Measurements from ENCODE around the gene SLC24A4. TPM values are rescaled to one million over a fixed set of nuclear protein-coding genes. Genes with fewer than 3 reads are reported as not detected.

The SLC24A4 gene
- total RNA-seq, 1 donor from 2014 or later: not detected

- no peak overlapping the region for H3K4me3 ChIP-seq (ENCODE audit: low read depth, low read length)
- TF ChIP-seq CTCF (conservative IDR thresholded peaks at IDR 0.05; ENCODE audit: low read depth, low read length): no peak
- no peak for DNase-seq (ENCODE audit: low read depth)
Observed at GRCh38 chr14:92297818-92298595, 25.0 kb upstream of the SLC24A4 start.

- H3K4me3 ChIP-seq (ENCODE audit: low read depth, low read length): no peak overlapping the region
- no peak for DNase-seq (ENCODE audit: low read depth)
- TF ChIP-seq CTCF (conservative IDR thresholded peaks at IDR 0.05; ENCODE audit: low read depth, low read length): no peak
Observed at GRCh38 chr14:92302481-92302880, 20.5 kb upstream of the SLC24A4 start.

GRCh38 chr14:92308716-92309115, 14.2 kb upstream of the SLC24A4 start:
- no peak for TF ChIP-seq CTCF (conservative IDR thresholded peaks at IDR 0.05; ENCODE audit: low read depth, low read length)
- no peak overlapping the region for H3K4me3 ChIP-seq (ENCODE audit: low read depth, low read length)
- no peak for DNase-seq (ENCODE audit: low read depth)

GRCh38 chr14:92309968-92310530, 12.9 kb upstream of the SLC24A4 start:
- no peak for DNase-seq (ENCODE audit: low read depth)
- TF ChIP-seq CTCF (conservative IDR thresholded peaks at IDR 0.05; ENCODE audit: low read depth, low read length): no peak

GRCh38 chr14:92310776-92311375, 12.1 kb upstream of the SLC24A4 start:
- H3K4me3 ChIP-seq (ENCODE audit: low read depth, low read length): no peak overlapping the region
- TF ChIP-seq CTCF (conservative IDR thresholded peaks at IDR 0.05; ENCODE audit: low read depth, low read length): no peak
- DNase-seq (ENCODE audit: low read depth): no peak

More at GRCh38 chr14:92309968-92310530, 12.9 kb upstream of the SLC24A4 start:
- no peak overlapping the region for H3K4me3 ChIP-seq (ENCODE audit: low read depth, low read length)

- no peak overlapping the region for H3K4me3 ChIP-seq (ENCODE audit: low read depth, low read length)
- TF ChIP-seq CTCF (conservative IDR thresholded peaks at IDR 0.05; ENCODE audit: low read depth, low read length): no peak
- no peak for DNase-seq (ENCODE audit: low read depth)
Observed at GRCh38 chr14:92314182-92314581, 8.8 kb upstream of the SLC24A4 start.

Data from epithelial cell of proximal tubule (primary cell).